ENCODE results near the gene TMPRSS13.

GRCh38 chr11:117879516-117880480 is 49.4 kb downstream of the TMPRSS13 start:
- TF ChIP-seq EZH2 (IDR thresholded peaks at IDR 0.05; ENCODE audit: borderline replicate concordance, low read depth, low read length) = no peak
- TF ChIP-seq HDAC2 (IDR thresholded peaks at IDR 0.05) = no peak
- no peak for TF ChIP-seq POLR2AphosphoS5 (IDR thresholded peaks at IDR 0.05; ENCODE audit: control insufficient read depth, insufficient read depth, low read depth, low read length)
- no peak for TF ChIP-seq TCF7L2 (IDR thresholded peaks at IDR 0.05; ENCODE audit: low read depth, low read length)
- TF ChIP-seq ZNF224 (CRISPR knock-in tag; IDR thresholded peaks at IDR 0.05) = no peak
- no peak for TF ChIP-seq ELF1 (tag; IDR thresholded peaks at IDR 0.05)
- no peak for TF ChIP-seq EP300 (IDR thresholded peaks at IDR 0.05; ENCODE audit: low read length)
- TF ChIP-seq NFYB (IDR thresholded peaks at IDR 0.05; ENCODE audit: extremely low read depth, insufficient read length) = no peak
- no peak for TF ChIP-seq CTCF (IDR thresholded peaks at IDR 0.05 in 2 of 3, conservative IDR thresholded peaks at IDR 0.05 in 1 of 3; ENCODE audit: insufficient read depth in 2 of 3, low read depth in 1 of 3, low read length in 3 of 3)
- no peak for TF ChIP-seq SETDB1 (IDR thresholded peaks at IDR 0.05; ENCODE audit: low read length)
- TF ChIP-seq SRF (CRISPR knock-in tag; IDR thresholded peaks at IDR 0.05) = no peak

Data from K562 (cell line).